GM18909 (cell line): Measurements from ENCODE around the gene APBA1.

ENCODE experiments used
- ATAC-seq: cut with Tn5 transposase; IDR thresholded peaks from one replicate; pipeline ENCODE4 v1.9.1; 2021; ENCODE audit warnings: mild to moderate bottlenecking; ENCODE audit not compliant: unreplicated experiment, poor library complexity

Gene APBA1

GRCh38 chr9:69380301-69380700 lies 291.9 kb downstream of the APBA1 start:
- no peak for ATAC-seq

GRCh38 chr9:69379270-69379982 lies 292.7 kb downstream of the APBA1 start:
- ATAC-seq, result no peak

GRCh38 chr9:69377981-69378380 lies 294.2 kb downstream of the APBA1 start:
- no peak for ATAC-seq
